COLO668 (cell line): Measurements from ENCODE around the gene LIN52.

ENCODE experiments used
- DNase-seq: peaks from one replicate; lab custom pipeline; 2025; ENCODE audit not compliant: unreplicated experiment; lab: John Stamatoyannopoulos, UW

Gene LIN52

DNA sequence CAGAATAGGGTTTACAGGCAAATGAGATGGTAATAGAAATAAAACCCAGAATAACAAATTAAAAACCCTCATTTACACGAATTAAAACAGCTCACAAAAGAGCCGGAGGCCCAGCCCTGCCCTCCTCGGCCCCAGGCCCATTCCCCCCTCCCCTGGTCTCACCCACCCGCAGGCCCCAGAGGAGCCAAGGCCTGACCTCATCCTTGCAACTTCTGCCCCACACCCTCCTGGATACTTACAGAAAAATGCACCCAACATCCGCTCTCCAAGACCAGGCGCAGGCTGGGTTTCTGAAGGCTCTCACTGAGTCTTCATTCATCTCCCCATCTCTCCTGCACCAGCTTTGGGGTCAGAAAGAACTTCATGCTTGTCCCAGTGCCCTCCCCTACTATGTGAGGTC is 138.3 kb downstream of the LIN52 start:
- DNase-seq: no peak

DNA sequence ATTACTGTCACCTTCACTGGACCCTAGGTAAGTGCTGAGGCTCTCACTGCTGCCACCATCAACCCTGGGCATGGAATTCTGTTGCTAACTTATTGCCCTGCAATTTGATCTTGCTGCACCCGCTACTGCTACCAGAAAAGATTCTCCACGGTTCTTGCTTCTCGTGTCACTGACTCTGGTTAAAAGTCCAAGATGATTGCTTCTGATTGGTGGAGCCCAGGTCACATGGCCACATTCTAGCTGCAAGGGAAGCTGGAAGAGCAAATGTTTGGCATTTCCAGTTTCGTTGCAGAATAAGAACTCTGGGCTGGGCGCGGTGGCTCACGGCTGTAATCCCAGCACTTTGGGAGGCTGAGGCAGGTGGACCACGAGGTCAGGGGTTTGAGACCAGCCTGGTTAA is 147.0 kb downstream of the LIN52 start:
- no peak for DNase-seq

DNA sequence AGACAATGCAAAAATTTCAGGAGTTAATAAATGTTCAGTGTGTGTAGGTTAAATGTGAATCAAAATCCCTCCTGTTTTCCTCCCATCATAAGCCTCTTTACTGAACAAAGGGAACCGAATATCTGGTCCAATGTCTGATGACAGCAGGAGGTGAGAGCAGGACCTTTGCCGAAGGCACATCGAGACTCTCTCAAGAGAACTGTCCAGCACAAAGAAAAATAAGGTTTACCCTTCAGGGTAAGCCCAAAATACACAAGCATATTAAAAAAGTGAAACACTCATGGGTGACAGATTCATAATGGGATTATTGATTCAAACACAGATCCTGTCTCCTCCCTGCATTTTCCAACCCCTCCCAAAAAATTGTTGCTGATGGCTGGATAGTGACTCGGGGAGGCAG is 150.3 kb downstream of the LIN52 start:
- no peak for DNase-seq

DNA sequence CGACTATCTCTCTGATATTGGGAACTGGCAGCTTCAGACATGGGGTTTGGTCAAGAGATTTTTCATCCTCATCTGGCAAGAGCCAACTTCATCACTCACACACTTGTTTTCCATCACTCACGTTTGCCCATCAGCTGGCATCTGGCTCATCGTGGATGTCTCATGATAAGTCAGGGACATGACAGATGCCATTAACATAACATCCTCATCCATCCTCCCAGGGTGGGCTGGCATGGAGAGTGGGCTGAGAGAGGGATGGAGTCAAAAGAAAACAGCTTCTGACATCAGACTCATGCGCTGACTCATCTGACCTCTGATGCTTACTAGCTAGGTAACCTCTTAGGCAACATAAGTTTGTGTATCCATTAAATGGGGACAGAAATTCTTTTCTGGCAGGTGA is 152.7 kb downstream of the LIN52 start:
- no peak for DNase-seq

DNA sequence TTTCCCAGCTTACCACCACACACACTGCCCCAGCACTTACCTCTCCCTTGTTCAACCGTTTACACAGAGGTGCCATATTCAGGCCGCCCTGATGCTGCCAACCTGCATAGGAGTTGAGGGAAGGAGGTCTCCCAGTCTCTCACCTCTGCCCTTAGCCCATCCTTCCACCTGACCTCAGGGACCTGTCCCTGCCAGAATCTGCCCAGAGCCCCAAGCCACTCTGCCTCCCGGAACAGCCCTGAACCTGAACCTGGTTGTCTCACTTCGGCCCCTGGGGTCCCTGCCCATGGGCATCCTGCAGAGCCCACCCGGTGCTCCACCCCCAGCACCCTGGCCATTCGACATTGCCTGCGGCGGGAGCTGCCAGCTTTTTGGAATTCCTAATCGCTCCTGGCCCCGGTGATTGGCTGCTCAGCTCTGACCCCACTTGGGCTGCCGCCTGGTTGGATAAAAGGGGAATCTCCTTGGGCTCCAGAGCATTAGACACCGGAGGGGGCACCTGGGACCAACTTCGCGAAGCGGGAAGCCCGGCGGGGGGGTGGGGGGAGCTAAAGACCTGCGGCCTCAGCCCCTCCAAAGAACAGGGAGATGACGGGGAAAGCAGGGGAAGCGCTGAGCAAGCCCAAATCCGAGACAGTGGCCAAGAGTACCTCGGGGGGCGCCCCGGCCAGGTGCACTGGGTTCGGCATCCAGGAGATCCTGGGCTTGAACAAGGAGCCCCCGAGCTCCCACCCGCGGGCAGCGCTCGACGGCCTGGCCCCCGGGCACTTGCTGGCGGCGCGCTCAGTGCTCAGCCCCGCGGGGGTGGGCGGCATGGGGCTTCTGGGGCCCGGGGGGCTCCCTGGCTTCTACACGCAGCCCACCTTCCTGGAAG is 154.5 kb downstream of the LIN52 start, which contains the start of gene VSX2:
Gene VSX2, plus strand, starts transcription at position 476 of the 874 bp plus-strand sequence. Its CDS starts 113 bp downstream, at position 589.
- DNase-seq: no peak

DNA sequence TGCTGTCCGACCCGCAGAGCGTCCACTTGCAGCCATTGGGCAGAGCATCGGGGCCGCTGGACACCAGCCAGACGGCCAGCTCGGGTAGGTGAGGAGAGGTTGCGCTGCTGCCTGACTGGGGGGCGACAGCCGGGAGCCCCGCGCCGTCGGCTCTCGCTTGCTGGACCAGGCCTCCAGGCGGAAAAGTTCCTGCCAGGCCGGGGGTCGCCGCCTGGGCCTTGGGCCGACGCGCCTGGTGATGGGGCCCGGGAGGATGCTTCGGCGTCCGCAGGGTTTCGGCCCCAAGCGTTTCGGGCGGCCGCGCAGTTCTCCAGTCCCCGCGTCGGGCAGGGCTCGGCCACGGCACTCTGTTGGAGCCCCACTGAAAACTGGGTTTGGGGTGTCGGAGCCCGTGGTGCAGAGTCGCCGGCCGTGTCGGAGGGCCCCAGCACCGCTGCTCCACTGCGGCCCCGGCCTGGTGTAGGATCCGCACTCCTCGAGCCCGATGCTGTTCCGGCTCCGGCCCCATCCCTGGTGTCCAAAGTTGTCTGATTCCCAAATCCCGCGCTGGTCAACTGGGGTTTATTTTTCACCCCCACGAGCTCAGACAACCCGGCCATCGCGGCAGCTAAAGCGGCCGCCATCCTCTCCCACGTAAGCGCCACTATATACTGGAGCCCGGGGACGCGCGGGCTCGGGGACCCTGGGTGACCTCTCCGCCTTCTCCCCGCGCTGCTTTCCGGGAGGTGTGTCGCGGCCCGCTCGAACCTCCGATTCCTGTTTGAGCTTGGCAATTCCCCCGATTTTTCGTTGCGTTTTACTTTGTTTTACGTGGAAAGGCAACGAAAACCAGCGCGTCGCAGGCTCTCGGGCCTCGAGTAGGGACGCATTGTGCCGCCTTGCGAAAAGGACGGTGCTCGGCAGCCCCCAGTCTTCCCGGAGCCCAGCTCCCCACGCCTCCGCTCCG is 155.4 kb downstream of the LIN52 start:
- no peak for DNase-seq

DNA sequence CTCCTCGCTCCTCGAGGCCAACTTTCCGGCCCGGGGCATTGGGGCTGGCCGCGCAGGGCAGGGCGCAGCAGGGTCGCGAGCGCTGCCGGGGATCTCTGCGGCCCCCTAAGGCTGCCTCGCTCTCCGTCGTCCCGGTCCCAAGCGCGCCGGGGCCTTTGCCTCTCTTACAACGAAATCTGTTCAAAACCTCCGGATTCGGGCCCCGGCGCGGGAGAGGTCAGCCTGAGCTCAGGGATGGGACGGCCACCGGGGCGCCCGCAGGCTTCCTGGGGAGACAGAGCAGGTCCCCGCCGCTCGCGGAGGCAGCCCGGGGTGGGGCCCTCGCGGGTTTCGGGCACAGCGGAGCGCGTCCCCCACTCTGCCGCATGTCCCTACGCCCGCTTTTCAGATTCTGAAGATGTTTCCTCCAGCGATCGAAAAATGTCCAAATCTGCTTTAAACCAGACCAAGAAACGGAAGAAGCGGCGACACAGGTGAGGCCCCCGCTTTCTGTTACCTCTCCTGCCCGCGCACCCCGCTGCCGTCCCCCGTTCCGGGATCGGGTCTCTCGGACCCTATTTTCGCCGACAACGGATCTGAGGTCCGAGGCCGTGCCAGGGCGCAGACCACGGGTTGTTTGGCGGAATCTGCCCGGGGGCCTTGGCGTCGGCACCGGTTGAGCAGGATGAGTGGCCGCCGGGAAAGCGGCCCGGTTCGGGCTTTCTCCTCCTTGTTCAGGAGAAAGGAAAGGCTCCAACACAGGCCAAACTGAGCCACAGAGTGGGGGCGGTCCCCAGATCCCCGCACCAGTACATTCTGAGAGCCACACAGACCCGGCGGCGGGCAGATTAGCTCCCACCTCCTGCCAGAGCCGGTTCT is 156.3 kb downstream of the LIN52 start:
- DNase-seq: no peak

DNA sequence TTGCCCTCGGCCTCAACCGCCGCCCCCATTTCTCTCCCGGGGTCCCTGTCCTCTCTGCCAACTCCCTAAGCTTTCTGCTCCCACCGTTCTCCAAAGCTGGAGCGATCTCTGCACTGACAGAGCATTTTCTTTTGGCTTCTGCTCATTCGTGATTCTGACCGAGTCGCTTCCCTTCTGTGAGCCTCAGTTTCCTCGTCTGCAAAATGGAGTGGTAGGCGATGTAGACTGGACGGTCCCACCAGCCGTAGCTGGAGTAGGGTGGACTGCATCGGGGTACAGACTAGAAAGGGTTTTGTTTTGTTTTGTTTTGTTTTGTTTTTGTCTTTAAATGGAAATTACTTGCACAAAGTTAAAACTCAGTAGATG is 156.9 kb downstream of the LIN52 start:
- no peak for DNase-seq

DNA sequence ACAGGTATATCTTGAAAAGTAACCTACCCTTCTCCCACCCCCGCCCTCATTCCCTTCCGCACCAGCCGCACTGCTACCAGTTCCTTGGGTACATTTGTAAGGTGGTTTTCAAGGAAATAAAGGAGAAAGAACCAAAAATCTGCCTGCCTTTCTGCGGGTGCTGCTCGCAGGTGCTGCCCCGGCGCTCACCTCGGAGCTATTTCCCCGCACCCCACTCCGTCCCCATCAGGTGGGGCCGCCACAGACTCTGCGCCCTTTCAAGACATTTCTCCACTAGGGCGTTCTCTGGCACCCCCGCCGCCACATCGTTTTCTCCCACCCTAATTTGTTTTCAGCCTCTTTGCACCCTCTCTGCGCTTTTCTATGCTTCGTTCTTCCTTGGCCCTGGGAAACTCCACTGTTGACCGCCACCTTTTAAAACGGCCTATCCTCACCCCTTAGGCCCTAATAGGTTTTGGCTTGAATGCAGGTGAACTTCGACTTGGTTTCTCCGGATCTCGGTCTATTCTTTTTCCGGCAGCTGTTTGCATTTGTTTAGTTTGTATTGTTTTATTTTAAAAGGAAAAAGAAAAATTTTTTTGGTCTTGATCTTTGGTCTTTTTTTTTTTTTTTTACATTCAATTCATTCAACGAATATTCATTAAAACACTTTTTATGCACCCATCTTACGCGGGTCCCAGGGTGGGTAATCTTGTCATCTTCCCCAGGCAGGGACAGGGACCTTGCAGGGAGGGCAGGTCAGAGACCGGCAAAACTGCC is 157.4 kb downstream of the LIN52 start:
- no peak for DNase-seq

DNA sequence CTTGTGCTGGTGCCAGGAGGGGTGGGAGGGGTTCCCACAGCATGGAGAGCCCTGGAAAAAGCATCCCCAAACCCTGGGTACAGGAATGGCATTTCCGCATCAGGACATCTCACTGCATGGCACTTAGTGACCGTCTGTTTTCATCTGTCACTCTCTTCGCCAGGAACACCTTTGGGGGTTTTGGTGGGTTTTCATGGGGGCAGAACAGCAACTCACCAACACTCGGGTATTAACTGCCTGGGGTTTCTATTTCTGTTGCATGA is 158.0 kb downstream of the LIN52 start:
- no peak for DNase-seq

DNA sequence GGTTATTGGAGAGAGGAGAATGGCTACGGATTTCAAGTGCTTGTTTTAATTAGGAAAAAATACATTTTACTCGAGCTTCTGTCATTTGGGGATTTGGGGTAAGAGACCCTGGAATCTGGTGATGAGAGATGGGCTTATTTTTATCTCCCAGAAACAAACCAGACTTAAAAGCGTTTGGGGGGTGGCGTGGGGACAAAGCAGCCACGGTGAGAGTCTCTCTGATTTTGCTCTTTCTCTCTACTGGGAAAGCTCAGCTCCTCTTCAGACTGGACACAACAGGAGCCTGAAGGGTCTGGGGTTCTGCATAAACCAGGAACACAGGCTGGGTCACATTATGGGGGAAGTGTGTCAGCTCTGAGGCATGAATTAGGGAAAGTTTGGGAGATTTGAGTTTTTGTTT is 158.3 kb downstream of the LIN52 start:
- no peak for DNase-seq

DNA sequence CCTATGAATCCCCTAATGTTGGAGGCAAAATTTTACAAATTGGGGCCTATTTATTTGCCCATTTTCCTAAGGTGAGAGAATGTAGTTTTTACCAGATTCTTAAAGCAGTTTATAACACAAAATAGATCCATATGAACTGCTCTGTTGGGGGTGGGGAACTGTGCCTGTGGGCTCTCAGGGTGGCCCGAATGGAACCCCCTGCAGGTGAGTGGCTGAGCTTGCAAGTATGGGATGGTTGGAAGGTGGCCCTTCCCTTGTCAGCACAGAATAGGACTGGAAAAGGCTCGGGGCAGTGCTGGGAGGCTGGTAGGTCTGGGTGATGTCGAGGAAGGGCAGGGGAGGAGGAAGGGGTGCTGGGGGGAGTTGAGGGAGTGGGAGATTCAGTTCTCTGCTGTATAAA is 159.4 kb downstream of the LIN52 start:
- no peak for DNase-seq

DNA sequence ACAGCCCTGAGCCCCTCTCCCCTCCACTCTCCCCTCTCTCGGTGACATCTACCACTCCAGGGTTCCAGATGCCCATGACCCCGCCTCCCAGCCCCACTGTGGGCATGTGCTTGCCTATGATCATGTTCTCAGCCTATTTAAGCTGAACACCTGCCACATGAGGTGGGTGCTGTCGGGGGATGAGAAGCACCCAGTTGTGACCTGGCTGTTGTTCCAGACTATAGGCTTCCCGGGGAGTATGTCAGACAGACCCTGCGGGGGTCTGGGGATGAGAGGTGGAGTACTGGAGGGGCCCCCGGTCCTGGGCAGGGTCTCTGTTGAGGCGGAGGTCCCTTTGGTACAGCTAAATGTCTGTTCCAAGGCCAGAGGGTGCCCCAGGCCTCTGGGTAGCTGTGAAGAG is 160.5 kb downstream of the LIN52 start:
- no peak for DNase-seq

DNA sequence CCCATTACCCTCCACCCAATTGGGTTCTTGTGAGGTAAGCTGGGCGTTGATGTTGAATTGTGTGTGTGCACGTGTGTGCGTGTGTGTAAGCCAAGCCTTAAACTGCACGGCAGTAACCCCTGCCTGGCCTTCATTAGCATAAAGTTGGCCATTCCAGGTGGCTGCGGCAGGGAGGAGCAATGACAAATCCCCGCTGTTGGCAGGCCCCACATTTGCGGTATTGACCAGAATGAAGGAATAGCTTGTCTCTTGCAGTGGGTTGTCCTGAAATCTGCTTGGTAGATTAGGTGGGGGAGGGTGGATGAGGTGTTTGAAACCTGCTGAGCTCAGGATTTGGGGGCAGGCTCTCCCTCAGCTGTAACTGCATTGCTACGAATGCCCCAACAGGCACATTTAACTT is 161.8 kb downstream of the LIN52 start:
- DNase-seq: no peak

DNA sequence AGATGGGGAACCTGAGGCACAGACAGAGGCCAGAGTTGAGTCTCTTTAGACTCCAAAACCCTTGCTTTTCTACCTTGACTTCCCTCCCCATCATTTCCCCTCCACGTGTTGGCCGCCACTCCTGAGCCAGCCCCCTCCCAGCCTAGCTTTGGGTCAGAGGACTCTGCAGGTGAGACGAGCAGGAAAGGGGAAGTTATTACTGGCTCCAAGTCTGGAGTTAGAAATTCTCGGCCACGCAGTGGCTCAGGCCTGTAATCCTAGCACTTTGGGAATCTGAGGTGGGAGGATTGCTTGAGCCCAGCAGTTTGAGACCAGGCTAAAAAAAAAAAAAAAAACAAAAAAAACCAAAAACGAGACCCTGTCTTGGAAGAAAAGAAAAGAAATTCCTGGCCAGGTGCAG is 163.3 kb downstream of the LIN52 start:
- DNase-seq: no peak

DNA sequence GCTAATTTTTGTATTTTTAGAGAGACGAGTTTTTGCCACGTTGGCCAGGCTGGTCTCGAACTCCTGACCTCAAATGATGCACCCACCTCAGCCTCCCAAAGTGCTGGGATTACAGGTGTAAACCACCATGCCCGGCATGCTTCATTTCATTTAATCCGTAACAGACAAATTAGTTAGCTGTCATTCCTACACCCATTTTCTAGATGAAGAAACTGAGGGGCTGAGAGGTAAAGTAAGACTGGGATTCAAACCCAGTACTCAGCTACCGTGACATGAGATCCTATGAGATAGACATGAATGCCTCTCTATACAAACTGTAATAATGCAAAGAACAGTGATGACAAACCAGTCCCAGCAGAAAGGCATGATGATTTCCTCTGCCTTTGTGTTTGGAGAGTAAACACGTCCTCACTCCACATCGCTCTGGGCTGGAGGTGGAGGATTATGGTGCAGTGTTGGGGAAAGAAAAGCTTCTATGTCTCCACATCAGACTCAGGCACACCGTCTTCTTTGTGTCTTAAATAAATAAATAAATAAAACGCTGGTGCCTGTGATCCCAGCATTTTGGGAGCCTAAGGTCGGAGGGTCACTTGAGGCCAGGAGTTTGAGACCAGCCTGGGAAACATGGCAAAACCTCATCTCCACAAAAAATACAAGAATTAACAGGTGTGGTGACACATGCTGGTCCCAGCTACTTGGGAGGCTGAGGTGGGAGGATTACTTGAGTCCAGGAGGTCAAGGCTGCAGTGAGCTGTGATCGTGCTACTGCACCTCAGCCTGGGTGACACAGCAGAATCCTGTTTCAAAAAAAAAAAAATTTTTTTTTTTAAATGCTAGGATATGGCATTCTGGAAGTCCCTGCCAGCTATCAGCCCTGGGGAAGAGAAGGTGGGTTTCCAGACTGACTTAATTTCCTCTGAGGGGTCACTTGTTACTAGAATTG is 164.9 kb downstream of the LIN52 start:
- DNase-seq: no peak
